Putamen (tissue), 1 donor: ENCODE measurements around the gene KRT72.
"Not testable (repeated sequence)": the region's sequence is repeated elsewhere in the genome, so short reads cannot be mapped to it uniquely, and the experiment has no call there.

Experiments
- DNase-seq: peaks from one replicate; pipeline ENCODE4 v3.0.0-alpha.2; 2016; ENCODE audit warnings: low spot score

KRT72 gene

DNA sequence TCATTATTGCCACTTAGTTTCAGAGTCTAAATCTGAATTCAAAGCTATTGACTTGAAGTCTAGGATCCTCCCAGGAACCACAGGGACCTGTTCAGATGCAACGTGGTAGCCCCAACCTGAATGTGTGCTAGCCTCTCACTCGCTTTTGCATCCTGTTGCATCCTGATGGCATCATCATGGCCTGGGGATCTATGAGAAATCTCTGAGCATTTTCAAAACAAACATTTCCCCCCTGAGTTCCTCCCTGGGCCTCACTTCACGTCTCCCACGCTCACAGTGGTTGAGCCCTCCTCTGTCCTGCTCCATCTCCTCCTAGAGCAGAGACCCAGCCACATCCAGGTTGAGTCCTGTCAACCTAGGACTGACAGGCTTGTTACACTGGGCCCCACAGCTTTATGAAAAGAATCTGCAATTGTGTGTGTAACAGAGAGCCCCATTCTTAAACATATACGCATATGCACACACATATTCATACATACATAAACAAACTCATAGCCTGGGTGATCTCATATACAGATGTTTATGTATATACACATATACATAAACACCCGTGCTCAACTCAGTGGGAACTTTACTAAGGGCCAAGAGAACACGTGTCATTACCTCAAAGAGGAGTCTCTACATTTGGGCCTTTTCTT lies 5.4 kb upstream of the KRT72 start:
- no peak for DNase-seq

DNA sequence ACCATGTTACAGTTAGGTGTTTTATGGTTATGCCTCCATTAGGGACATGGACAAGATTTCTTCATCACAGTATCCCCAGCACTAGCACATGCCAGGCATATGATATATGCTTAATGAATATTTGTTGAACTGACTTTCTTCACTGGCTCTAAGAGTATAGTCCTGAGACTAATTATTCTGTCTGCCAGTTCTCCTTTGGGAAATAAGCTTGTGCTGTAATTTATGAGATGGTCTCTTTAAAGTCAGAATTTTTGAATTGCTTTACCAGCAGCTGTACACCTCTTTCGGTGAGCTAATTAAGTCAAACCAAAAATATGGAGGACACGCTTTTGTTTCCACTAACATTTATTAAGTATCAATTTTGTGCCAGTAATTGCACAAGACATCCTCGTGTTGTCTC lies 4.8 kb upstream of the KRT72 start:
- no peak for DNase-seq

DNA sequence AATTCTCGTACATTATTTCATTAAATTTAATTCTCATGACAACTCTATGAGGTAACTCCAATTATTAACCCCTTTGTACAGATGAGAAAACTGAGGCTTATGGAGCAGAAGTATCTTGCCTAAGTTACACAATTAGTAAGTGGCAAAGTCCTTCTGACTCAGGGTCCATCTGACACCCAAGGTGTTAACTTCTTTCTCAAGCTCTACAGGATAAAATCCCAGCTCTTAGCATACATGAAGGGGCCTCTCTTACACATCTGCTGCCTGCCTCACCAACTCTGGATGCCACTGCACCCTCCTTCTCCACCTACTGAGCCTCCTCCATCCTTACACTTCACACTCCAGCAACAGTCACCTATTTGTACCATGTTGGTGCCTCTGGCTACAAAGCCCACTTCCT lies 4.3 kb upstream of the KRT72 start:
- no peak for DNase-seq

DNA sequence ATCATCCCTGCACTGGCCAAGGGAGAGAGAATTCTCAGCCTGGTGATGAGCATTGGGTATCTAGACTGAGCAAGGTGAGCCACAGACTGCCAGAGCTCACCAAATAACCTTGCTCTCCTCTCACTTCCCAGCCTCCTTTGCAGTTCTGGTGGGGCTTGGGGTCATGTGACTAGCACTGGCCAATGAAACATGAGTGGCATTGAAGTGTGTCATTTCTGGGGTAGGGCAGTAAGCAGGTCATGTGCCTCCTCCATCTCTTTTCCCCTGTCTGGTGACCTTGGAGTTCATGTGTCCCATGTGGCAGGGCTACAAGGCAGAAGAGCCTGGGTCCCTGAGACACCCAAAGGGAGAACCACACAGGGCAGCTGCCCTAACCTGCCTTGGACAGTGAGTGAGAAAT lies 3.6 kb upstream of the KRT72 start:
- no peak for DNase-seq

DNA sequence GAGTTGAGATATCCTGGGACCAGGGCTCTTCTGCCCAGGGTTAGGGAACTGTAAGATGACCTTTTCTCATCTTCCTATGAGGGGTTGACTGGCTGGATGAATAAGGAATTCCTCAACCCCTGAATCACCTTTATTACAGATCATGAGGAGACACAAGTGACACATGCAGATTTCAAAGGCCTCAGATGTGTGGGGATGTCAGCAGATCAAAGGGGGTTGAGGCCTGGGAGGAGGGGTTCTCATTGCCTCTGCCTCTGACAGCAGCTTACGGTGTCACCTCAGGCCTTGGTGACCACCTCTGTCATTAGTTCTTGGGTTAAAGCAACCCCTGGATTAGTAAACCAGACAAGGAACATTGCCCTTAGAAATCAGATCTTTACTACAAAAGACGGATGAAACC lies 2.1 kb upstream of the KRT72 start:
- DNase-seq = no peak

DNA sequence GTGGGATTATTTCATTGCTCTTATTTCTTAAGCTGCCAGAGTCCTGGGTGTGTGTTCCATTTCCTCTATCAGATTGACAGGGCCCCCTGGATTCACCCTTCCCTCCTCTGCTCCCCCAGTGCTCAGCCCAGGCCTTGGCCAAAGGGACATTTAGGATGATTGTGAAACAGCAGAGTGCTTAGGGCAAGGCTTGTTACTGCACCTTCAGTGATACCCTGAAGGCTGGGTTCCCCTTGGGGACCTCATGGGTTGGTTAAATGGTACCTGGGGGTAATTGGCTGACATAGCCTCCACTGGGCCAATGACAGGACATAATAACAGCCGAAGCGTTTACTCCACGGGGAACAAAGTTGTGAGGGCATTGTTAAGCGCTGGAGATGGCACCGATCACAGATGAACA lies 1.3 kb upstream of the KRT72 start:
- no peak for DNase-seq

DNA sequence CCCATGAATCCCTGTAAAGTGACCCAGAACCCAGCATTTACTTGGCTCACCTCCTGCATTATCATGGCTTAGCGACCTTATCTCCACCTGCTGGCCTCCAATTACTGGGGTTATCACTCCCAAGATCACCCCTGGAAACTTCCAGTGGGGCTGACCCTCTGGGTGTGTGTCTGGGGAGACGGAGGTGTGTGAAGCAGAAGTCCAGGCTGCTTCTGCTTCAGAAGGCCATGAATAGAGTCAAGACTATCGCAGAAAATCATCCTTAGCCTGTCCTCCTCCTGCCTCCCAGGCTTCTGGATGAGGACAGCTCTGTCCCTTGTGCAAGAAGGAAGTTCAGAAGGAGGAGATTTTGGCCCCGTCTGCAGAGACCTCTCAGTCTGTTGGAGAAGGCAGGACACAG lies 408 bp upstream of the KRT72 start:
- no peak for DNase-seq

DNA sequence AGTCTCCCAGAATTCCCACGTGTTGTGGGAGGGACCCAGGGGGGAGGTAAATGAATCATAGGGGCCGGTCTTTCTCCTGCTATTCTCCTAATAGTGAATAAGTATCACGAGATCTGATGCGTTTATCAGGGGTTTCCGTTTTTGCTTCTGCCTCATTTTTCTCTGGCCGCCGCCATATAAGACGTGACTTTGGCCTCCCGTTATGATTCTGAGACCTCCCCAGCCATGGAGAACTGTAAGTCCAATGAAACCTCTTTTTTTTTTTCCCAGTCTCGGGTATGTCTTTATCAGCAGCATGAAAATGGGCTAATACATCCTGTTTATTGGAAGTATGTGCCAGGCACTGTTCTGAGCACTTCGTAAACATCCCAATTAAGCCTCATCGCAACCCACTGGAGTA lies 788 bp downstream of the KRT72 start:
- no peak for DNase-seq

DNA sequence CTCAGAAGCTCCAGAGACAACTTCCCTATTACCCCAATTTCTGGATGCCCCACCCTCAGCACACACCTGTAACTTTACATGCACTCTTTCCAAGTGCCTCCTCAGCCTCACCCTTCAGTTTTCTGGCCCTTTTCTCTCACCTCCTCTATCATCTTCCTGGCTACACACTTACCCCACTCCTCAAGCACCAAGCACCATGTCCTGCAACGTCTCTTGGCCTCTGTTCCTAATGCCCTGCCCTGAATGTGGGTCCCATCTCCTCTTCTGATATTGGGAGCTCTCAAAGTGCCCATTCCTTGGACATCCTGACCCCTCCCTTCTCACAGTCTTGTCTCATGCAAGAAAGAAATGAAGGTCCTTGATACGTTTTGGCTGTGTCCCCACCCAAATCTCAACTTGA lies 1.2 kb downstream of the KRT72 start:
- DNase-seq = no peak

DNA sequence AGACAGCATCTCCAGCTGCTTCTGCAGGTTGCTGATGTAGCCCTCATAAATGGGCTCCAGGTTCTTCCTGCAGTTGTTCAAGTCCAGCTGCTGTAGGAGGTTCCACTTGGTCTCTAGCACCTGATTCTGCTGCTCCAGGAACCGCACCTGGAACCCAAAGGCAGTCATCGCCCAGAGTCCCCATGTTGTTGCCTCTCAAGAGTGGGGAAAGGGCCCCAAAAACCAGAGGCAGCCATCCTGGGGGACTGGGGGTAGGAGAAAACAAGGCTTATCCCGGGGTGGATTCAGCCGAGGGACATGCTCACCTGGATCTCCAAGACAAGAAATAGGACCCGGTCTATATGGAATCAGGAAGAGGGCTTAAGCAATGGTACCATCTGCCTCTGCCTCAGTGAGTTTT lies 2.3 kb downstream of the KRT72 start:
- no peak for DNase-seq

DNA sequence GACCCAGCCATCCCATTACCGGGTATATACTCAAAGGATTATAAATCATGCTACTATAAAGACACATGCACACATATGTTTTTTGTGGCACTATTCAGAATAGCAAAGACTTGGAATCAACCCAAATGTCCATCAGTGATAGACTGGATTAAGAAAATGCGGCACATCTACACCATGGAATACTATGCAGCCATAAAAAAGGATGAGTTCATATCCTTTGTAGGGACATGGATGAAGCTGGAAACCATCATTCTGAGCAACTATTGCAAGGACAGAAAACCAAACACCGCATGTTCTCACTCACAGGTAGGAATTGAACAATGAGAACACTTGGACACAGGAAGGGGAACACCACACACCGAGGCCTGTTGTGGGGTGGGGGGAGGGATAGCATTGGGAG lies 7.0 kb downstream of the KRT72 start:
- DNase-seq = not testable (repeated sequence)

DNA sequence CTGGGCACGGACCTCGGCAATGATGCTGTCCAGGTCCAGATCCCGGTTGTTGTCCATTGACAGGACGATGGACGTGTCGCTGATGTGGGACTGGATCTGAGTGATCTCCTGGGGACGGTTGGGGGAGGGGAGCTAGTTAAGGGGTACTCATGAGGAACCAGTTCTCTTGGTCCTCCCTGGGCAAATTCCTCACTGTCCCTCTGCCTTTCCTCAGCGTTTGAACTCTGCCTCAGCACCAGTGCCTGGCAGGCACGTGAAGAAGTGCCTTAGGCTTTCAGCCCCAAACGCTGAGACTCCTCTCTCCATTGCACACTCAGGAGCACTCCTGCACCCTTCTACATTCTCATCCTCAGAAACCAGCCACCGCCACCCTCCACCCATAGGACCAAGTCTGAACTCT lies 9.7 kb downstream of the KRT72 start:
- no peak for DNase-seq

DNA sequence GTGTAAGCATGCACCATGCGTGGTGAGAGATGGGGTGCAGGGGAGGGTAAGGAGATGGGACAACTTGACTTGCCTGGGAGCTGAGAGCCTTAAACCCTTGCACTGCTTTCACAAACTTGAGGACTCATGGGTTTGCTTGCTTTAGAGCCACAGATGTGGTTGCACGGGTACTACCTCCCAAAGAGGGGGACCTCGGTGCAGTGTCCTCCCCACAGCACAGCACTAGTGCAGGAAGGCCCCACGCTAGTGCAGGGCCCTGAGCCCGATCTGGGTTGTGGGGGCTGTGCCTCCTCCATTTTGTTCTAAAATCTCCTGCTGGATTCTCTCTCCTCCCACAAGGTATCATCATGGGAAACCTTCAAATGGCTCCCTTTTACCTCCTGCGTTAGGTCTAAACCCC lies 11.2 kb downstream of the KRT72 start:
- no peak for DNase-seq

DNA sequence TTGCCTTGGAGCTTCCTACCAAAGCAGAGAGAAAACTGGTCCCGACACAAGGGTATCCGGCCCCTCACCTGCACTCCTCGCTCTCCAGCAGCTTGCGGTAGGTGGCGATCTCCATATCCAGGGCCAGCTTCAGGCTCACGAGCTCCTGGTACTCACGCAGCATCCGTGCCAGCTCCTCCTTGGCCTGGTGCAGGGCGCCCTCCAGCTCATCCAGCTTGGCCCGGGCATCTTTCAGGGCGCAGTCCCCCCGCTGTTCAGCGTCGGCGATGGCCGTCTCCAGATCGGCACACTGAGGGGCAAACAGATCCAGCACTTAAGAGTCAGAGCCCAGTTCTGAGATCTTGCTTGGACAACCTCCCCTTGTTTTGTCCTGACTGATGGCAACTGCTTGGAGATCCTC lies 13.7 kb downstream of the KRT72 start:
- DNase-seq = no peak

DNA sequence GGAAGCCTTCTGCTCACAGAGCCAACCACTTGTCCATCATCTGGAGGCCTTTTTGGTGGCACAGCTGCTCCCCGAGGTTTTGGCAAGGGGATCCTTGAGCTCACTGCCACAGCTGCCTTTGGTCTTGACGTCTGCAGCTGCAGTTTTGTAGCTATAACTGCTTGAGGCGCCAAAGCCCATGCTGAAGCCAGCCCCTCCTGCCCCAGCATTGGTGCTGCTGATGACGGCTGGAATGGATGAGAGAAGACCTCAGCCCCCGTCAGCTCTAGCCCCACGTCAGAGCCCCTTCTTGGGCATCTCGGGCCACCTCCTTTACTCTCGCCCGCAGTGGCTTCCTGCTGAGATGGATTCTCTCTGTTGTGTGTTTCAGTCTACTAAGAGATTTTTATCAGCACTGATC lies 15.3 kb downstream of the KRT72 start:
- no peak for DNase-seq

DNA sequence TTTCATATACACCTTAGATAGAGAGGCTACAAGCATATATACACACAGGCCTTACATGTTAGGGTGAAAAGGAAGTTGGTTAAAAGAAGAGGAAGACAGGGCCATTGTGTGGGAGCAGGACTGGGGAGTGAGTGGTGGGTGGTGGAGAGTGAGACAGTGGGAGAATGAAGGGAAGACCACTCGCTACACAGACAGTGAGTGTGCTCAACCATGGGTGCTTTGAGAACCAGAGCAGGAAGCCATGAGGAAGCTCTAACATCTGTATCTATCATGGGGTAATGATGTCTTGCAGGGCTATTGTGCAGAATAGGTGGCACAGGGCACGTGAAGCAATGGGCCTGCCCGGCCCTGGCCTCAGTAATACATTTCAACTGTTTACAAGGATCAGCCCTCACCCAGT lies 16.2 kb downstream of the KRT72 start:
- DNase-seq = no peak

DNA sequence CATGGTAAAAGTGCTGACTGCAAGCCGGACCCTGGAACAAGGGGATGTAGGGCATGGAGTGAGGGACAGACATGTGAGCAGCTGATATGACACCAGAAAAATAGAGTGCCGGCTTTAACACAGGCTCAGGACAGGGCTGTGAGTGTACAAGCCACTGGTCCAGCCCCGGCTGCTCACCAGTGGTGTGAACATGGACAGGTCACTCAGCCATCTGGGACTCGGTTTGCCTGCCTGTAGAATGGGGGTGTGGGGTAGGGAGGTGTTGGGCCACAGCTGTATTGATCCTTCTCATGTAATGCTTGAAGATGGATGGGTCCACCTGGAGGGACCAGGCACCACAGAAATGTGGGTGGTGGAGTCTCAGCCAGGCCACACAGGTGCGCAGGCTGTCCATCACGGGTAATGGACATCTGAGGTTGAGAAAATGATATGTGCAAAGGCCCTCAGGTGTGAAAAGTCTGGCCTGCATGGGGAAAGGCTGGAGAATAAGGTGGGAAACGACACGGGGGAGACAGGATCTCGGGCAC lies 17.0 kb downstream of the KRT72 start:
- DNase-seq = no peak

DNA sequence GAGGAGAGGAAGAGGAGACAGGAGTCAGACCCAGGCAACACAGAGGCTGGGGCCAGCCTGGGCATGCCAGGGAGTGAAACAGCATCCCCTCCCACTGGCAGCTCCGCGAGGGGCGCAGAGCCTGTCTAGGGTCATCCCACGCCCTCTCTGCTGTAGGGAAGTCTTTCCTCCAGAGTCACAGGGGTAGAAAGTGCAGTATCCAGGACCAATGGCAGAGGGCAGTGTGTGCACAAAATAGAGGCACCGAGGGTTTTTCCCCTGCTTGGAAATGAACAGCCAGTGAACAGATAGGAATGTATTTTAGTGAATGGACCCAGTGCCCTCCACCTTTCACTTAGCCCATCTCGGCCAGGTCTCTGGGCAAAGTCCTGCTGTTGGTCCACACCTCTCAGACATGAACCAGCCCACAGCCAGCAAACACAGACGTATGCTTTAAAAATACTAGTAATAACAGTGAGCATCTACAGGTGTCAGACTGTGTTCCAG lies 18.2 kb downstream of the KRT72 start:
- DNase-seq = peak; percentile 21

DNA sequence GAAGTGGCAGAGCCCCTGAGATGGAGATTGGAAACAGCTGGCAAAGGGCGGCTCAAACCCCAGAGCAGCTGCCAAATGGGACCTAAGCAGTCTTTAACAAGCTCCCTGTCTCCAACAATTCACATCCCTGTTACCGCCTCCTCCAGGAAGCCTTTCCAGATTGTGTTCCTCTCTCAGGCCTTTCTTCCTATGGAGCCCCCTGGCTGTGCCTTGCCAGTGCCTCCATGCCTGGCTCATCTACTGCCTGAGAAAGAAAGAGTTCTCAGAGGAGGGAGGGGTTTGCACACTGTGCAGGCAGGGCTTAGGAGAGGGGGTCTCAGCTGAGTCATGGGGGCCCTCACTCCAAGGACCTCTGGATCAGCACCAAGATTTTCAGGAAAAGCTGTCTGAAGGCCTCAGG lies 18.8 kb downstream of the KRT72 start:
- no peak for DNase-seq

DNA sequence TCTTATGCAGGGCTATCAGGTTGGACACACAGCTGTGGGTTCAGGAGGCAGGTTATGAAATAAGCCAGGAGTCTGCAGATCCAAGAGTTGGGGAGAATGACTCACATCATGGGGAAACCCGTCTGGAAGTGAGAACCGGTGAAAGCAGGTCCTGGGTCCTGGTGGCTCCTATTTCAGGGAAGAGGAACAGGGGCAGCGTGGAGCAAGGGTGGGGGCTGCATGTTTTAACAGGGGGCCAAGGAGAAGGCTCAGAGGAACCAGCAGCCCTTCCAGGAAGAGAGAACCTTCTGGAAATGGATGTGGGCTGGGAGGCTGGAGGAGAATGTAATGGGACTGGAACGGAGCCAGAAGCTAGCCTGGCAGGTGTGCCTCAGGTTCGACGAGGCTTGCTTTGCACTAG lies 19.8 kb downstream of the KRT72 start:
- DNase-seq = no peak

DNA sequence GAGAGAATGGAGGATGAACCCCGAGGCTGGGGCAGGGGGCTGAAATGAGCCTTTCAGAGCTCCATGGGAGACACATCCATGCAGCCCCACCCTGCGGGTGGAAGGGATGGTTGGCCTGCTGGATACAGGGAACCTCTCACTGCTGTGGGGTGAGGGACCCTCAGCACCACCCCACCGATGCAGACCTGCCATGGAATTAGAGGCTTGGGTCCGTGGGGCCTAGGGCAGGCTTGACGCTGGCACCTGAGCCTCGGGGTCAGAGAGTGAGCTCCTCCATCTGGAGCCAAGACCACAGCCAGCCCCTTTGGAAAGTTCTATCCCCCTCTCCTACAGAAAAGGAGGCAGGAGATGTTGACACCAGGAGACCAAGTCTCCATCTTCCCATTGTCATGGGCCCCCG lies 20.2 kb downstream of the KRT72 start:
- DNase-seq = no peak

DNA sequence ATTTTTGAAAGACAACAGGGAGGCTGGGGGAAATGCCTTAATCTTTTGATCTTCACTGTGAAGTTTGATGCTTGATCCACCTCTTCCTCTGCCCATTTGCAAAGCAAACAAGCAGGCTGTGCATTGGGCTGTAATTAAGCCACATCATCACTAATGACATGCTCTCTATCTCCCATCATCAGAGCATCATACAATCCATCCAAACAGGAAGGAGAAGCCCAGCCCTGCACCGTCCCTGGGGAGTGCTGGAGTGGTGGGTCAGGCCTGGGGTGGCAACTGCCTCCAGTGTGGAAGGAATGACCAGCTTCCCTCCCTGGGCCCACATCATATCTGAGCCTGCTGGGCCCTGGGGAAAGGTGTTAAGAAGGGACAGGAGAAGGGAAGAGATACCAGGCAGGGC lies 20.8 kb downstream of the KRT72 start:
- no peak for DNase-seq

DNA sequence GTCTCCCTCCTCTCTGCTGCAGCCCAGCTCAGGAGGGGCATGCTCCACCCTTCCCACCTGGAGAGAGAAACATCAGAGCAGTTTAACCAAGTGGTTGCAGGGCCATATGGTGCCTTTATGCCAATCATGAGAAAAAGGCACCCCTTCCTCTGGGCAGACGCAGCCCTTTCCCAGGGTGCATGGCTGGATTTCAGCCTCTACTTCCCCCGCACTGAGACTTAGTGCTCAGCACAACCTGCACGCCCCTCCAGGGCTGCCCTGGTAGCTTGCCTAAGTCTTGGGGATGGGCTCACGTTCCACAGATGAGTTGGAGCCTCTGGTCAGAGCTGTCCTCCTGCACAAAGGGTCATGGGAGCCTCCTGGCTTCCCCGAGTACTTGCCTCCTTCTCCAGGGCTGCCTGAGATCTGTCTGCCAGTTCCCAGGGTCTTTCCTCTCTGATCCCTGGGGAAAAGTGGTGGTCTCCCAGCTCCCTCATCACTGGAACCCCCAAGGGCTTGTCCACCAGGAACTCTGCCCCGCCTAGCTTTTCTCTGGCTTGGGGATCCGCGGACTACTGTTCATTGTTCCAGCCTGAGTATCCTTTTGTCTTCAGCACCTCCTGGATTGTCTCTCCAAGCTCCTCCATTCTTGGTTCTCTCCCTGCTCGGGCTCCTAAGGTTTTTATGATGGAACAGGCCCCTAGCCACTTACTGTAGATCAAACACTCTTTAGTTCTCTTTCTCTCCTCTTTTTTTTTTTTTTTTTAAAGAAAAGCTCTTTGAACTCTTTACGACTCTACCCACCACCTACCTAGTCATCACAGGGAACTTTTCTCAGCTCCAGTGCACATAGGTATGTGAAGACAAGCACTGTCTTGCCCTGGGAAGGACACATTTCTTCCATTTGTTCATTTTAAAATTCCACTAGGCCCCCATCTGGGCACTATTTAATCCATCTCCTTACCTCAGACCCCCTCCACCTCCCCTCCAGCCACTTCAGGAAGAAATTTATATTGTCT lies 21.5 kb downstream of the KRT72 start:
- no peak for DNase-seq
